Head of caudate nucleus (tissue), 42 donors: Measurements from ENCODE around the gene PSMB7.

Experiments used
- DNase-seq, 42 donors: peaks; one replicate each; pipeline versions ENCODE4 v3.0.0 to v3.0.0-alpha.2; 2020 to 2021; ENCODE audit warnings: mixed read lengths in 7 of 42
- intact Hi-C: fragments of 100-400 bp; cut with DNase I; formaldehyde crosslinking; loops from one replicate; pipeline ENCODE4 v1.15.0; 2022

Gene PSMB7

GRCh38 chr9:124419832-124420489 is 4.7 kb upstream of the PSMB7 start:
- intact Hi-C loops = loop anchor here (5.0 kb wide), 1 partner anchor 117 kb away; no protein-coding TSS in a partner anchor
- no peak for DNase-seq

GRCh38 chr9:124415852-124416484 is 726 bp upstream of the PSMB7 start:
- intact Hi-C loops = loop anchor here (5.0 kb wide), 1 partner anchor 121 kb away; no protein-coding TSS in a partner anchor
- DNase-seq = peak in 3 of 42 donors; percentile 16 to 39 (median 28)

GRCh38 chr9:124414612-124415011 is 630 bp downstream of the PSMB7 start:
- intact Hi-C loops = loop anchor here (5.0 kb wide), 1 partner anchor 123 kb away; no protein-coding TSS in a partner anchor
- DNase-seq = peak in 1 of 42 donors; percentile 29

GRCh38 chr9:124412228-124412575 is 3.0 kb downstream of the PSMB7 start:
- intact Hi-C loops = no loop called here
- no peak for DNase-seq

- intact Hi-C loops = no loop called here
- no peak for DNase-seq
Observed at GRCh38 chr9:124411514-124412227, 3.6 kb downstream of the PSMB7 start.

GRCh38 chr9:124410321-124410913 is 4.8 kb downstream of the PSMB7 start:
- intact Hi-C loops = no loop called here
- no peak for DNase-seq

GRCh38 chr9:124409410-124409809 is 5.8 kb downstream of the PSMB7 start:
- no peak for DNase-seq
- intact Hi-C loops = no loop called here

GRCh38 chr9:124403246-124403645 is 12.0 kb downstream of the PSMB7 start:
- peak in 35 of 42 donors; percentile 25 to 84 (median 61) for DNase-seq
- intact Hi-C loops = no loop called here

GRCh38 chr9:124399968-124400940 is 15.0 kb downstream of the PSMB7 start:
- intact Hi-C loops = no loop called here
- peak in 1 of 42 donors; percentile 12 for DNase-seq

GRCh38 chr9:124399323-124399967 is 15.8 kb downstream of the PSMB7 start:
- intact Hi-C loops = no loop called here
- DNase-seq = peak in 11 of 42 donors; percentile 13 to 52 (median 32)

GRCh38 chr9:124398191-124398935 is 16.9 kb downstream of the PSMB7 start:
- intact Hi-C loops = no loop called here
- DNase-seq = no peak

- intact Hi-C loops = no loop called here
- DNase-seq = no peak
Observed at GRCh38 chr9:124395826-124396225, 19.4 kb downstream of the PSMB7 start.

GRCh38 chr9:124394596-124394995 is 20.6 kb downstream of the PSMB7 start:
- DNase-seq = no peak
- intact Hi-C loops = no loop called here

- intact Hi-C loops = no loop called here
- DNase-seq = no peak
Observed at GRCh38 chr9:124394167-124394566, 21.1 kb downstream of the PSMB7 start.

GRCh38 chr9:124392871-124393460 is 22.3 kb downstream of the PSMB7 start:
- DNase-seq = peak; percentile 31 to 89 (median 74)
- intact Hi-C loops = no loop called here

GRCh38 chr9:124392254-124392870 is 22.9 kb downstream of the PSMB7 start:
- intact Hi-C loops = no loop called here
- peak in 5 of 42 donors; percentile 2 to 33 (median 21) for DNase-seq
